A673 (cell line): Measurements from ENCODE around the gene ZNRF2. TPM values are rescaled to one million over a fixed set of nuclear protein-coding genes. Genes with fewer than 3 reads are reported as not detected.
A peak's percentile ranks its signal among the peaks of the same experiment; 100 is the strongest.

Experiments
- BruUV-seq: library from RNA; stranded (reverse); fragments of 400-500 nt; replicated peaks from 2 replicates; lab custom pipeline; 2021; lab: Mats Ljungman, UMichigan
- CTCF ChIA-PET: fragments of 300-600 bp; sonication (Branson Sonifier 250); formaldehyde crosslinking; loops from one replicate; lab custom pipeline; 2022; ENCODE audit warnings: antibody characterized with exemption; lab: Charles Lee
- POLR2A ChIA-PET: fragments of 300-600 bp; sonication (Branson Sonifier 250); formaldehyde crosslinking; loops from one replicate; lab custom pipeline; 2022; ENCODE audit warnings: antibody characterized with exemption; ENCODE audit not compliant: low non-redundant PET; lab: Charles Lee
- DNase-seq: peaks from one replicate; pipeline ENCODE4 v3.0.0-alpha.2; 2015; ENCODE audit warnings: low spot score
- H3K27ac ChIP-seq: fragments of 200-600 bp; sonication (generic); 2 replicates; pipeline ENCODE4 v1.5.1; 2016; ENCODE audit warnings: mixed run types, low read depth, mild to moderate bottlenecking, mixed read lengths, antibody characterized with exemption, low read length; ENCODE audit not compliant: poor library complexity, severe bottlenecking
- H3K27me3 ChIP-seq: fragments of 200-600 bp; sonication (generic); replicated peaks from 2 replicates; pipeline ENCODE4 v1.6.1; 2017; ENCODE audit warnings: mixed run types, low read depth, mild to moderate bottlenecking, mixed read lengths, antibody characterized with exemption, low read length; ENCODE audit not compliant: insufficient read depth, poor library complexity
- H3K36me3 ChIP-seq: fragments of 200-600 bp; sonication (generic); 2 replicates; pipeline ENCODE4 v1.6.1; 2016; ENCODE audit warnings: mixed run types, mild to moderate bottlenecking, mixed read lengths, antibody characterized with exemption, low read length; ENCODE audit not compliant: insufficient read depth, poor library complexity, severe bottlenecking
- H3K4me1 ChIP-seq: fragments of 200-600 bp; sonication (generic); 2 replicates; pipeline ENCODE4 v1.6.1; 2017; ENCODE audit warnings: mixed run types, mild to moderate bottlenecking, mixed read lengths, antibody characterized with exemption, low read length; ENCODE audit not compliant: insufficient read depth, poor library complexity, severe bottlenecking
- H3K4me3 ChIP-seq: fragments of 200-600 bp; sonication (generic); 2 replicates; pipeline ENCODE4 v1.5.1; 2016; ENCODE audit warnings: low read depth, mixed run types, mild to moderate bottlenecking, mixed read lengths, low read length; ENCODE audit not compliant: poor library complexity, severe bottlenecking
- H3K9me3 ChIP-seq: fragments of 200-600 bp; sonication (generic); 2 replicates; pipeline ENCODE4 v1.6.1; 2016; ENCODE audit warnings: mixed run types, low read depth, mild to moderate bottlenecking, mixed read lengths, antibody characterized with exemption, low read length; ENCODE audit not compliant: poor library complexity, severe bottlenecking
- CTCF ChIP-seq: fragments of 300-800, 200-600 bp; sonication (generic); conservative IDR thresholded peaks from 2 replicates; pipeline ENCODE4 v1.5.1; 2017; ENCODE audit warnings: low read depth, mild to moderate bottlenecking, antibody characterized with exemption, low read length, moderate library complexity, mixed read lengths
- EZH2 ChIP-seq: fragments of 200-600 bp; sonication (generic); IDR thresholded peaks from 2 replicates; pipeline ENCODE4 v1.6.1; 2017; ENCODE audit warnings: borderline replicate concordance, low read depth, mild to moderate bottlenecking, mixed read lengths, antibody characterized with exemption, low read length; ENCODE audit not compliant: poor library complexity, severe bottlenecking
- intact Hi-C: fragments of 100-400 bp; cut with micrococcal nuclease; formaldehyde crosslinking; loops from one replicate; pipeline ENCODE4 v1.10.0; 2022; ENCODE audit not compliant: unreplicated experiment
- total RNA-seq: library from RNA; stranded (reverse); gene quantifications from 2 replicates; pipeline ENCODE4 v1.2.3, GENCODE V29; 2021

ZNRF2 gene
- total RNA-seq, 1 experiment from 2014 or later = 8.1 TPM

- H3K27ac ChIP-seq = peak overlapping the region; percentile 76
These were observed 67.3 kb downstream of the ZNRF2 start for GRCh38 chr7:30351724-30352123.

GRCh38 chr7:30352169-30352568 lies 67.8 kb downstream of the ZNRF2 start:
- H3K27me3 ChIP-seq = no peaks in the 10 kb centered on the region
- no peaks in the 10 kb centered on the region for H3K36me3 ChIP-seq
- peaks cover 72% of the 10 kb centered on the region for H3K4me1 ChIP-seq
- no peak overlapping the region for H3K4me3 ChIP-seq
- ChIA-PET POLR2A (no interaction called here), CTCF (no interaction called here)
- no peak for DNase-seq
- 0 out of 2 replicates have a peak, but pooled peaks have one; percentile 24 for TF ChIP-seq CTCF
- no peak for TF ChIP-seq EZH2
- H3K27ac ChIP-seq = peak overlapping the region; percentile 31
- no TSS peak for BruUV-seq
- no peaks in the 10 kb centered on the region for H3K9me3 ChIP-seq
- intact Hi-C loops = no loop called here

More at GRCh38 chr7:30351724-30352123, 67.3 kb downstream of the ZNRF2 start:
- ChIA-PET POLR2A (no interaction called here), CTCF (no interaction called here)
- intact Hi-C loops = no loop called here
- Histone ChIP-seq H3K36me3 (no peaks in the 10 kb centered on the region), H3K9me3 (no peaks in the 10 kb centered on the region), H3K27me3 (no peaks in the 10 kb centered on the region), H3K4me1 (peaks cover 77% of the 10 kb centered on the region), H3K4me3 (peak overlapping the region; percentile 9)
- DNase-seq = peak; percentile 75
- no peak for TF ChIP-seq EZH2
- TF ChIP-seq CTCF = no peak
- BruUV-seq = no TSS peak

GRCh38 chr7:30353532-30353931 lies 69.1 kb downstream of the ZNRF2 start:
- H3K36me3 ChIP-seq = no peaks in the 10 kb centered on the region
- H3K9me3 ChIP-seq = no peaks in the 10 kb centered on the region
- peaks cover 59% of the 10 kb centered on the region for H3K4me1 ChIP-seq
- intact Hi-C loops = no loop called here
- no TSS peak for BruUV-seq
- POLR2A ChIA-PET = no interaction called here
- no peak overlapping the region for H3K4me3 ChIP-seq
- no peak for DNase-seq
- CTCF ChIA-PET = no interaction called here
- no peaks in the 10 kb centered on the region for H3K27me3 ChIP-seq
- TF ChIP-seq EZH2 (no peak), CTCF (no peak)
- no peak overlapping the region for H3K27ac ChIP-seq
